Measurements from ENCODE around the gene CAPSL. TPM values are rescaled to one million over a fixed set of nuclear protein-coding genes. Genes with fewer than 3 reads are reported as not detected.

Gene CAPSL
- polyA plus RNA-seq, 3 donors from 2014 or later = not detected

DNA sequence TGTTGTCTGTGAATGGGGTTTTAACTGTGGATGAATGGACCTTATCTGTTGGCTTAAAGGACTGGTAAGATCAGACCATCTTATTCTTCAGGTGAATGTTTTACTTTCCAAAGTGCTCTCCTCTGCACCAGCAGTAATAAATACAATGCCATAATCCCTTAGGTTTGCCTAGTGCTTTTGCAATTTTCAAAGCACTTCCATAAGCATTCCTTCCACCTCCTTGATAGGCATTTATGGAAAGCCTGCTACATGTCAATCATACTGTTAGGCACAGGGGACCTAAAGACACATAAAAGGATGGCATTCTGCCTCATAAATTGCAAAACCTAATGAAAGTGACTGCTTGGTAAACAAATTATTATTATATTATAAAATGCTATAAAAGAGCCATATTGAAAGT is 60.3 kb downstream of the CAPSL start:
- Mint-ChIP-seq H3K4me3 (no peak overlapping the region), H3K27me3 (ENCODE audit: low read depth in 3 of 3) (peaks cover 0 to 2% (median 0%) of the 10 kb centered on the region in 3 donors), H3K4me1 (peaks cover 1 to 7% of the 10 kb centered on the region in 2 donors), H3K27ac (peak overlapping the region in 2 of 6 donors; percentile 9 to 39), H3K36me3 (peaks cover 0 to 6% (median 0%) of the 10 kb centered on the region in 3 donors), H3K9me3 (peaks cover 0 to 2% (median 0%) of the 10 kb centered on the region in 6 donors)
- no peak for DNase-seq

DNA sequence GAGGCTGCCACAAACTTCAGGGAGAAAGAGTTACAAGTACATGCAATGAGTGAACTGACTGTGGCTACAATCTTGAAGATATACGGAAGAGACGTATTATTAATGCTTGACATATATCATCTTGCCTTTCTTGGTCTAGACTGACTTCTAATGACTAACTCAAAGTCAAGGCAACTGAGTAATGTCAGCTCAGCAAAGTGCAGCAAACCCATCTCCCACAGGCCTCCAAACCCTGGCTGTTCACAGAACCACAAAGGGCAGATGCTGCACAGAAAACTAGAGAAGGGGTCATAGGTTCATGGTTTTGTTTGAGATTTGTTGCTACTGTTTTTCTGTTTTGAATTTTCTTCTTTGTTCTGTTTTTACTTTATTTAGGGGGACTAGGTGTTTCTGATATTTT is 60.8 kb downstream of the CAPSL start:
- Mint-ChIP-seq H3K27me3 (ENCODE audit: low read depth in 3 of 3) (peaks cover 0 to 2% (median 0%) of the 10 kb centered on the region in 3 donors), H3K4me3 (no peak overlapping the region), H3K4me1 (peaks cover 0 to 5% of the 10 kb centered on the region in 2 donors), H3K27ac (peak overlapping the region in 2 of 6 donors; percentile 9 to 39), H3K9me3 (peaks cover 0 to 2% (median 0%) of the 10 kb centered on the region in 6 donors), H3K36me3 (peaks cover 0 to 6% (median 0%) of the 10 kb centered on the region in 3 donors)
- no peak for DNase-seq

DNA sequence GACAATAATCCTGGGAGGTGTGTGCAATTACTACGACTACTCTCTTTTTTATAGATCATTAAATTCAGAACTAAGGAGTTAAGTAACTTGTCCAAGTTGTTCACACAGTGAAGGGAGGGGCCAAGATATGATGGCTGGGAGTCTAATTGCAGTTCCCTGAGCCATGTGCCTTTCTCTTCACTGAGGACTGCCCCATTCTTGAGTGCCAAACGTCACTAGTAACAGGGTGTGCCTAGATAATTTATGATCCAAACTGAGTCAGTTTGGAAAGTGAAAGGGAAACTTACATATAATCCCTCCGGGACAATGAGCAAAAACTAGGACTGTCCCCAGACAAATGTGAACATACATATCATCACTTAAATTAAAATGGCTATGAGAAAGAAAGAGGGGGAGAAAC is 61.5 kb downstream of the CAPSL start:
- Mint-ChIP-seq H3K4me1 (peaks cover 0 to 5% of the 10 kb centered on the region in 2 donors), H3K36me3 (peaks cover 0 to 6% (median 0%) of the 10 kb centered on the region in 3 donors), H3K9me3 (peaks cover 0 to 2% (median 0%) of the 10 kb centered on the region in 6 donors), H3K4me3 (no peak overlapping the region), H3K27ac (no peak overlapping the region), H3K27me3 (ENCODE audit: low read depth in 3 of 3) (peaks cover 0 to 2% (median 0%) of the 10 kb centered on the region in 3 donors)
- DNase-seq = no peak

DNA sequence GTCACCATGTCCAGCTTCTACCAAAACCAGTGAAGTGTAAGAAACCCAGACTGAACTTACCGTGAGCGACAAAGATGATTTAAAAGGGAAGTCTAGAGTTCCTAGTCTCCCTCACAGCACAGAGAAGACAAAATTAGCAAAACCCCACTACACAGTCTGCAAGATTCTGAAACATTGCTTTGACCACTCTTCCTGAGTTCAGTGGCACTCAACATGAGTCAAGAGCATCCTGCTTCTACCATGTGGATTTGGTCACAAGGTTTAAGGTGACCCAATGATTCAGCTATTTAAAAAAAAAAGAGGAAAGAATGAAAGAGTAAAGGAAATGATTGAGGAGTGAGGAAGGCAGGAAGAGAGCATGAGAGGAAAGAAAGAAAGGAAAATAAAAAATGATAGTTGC is 62.0 kb downstream of the CAPSL start:
- no peak for DNase-seq
- H3K27me3 Mint-ChIP-seq (ENCODE audit: low read depth in 3 of 3) = peaks cover 0 to 2% (median 0%) of the 10 kb centered on the region in 3 donors
- H3K27ac Mint-ChIP-seq = peak overlapping the region in 1 of 6 donors; percentile 78
- peaks cover 0 to 6% (median under 1%) of the 10 kb centered on the region in 3 donors for H3K36me3 Mint-ChIP-seq
- H3K9me3 Mint-ChIP-seq = peaks cover 0 to 2% (median 0%) of the 10 kb centered on the region in 6 donors
- H3K4me1 Mint-ChIP-seq = peaks cover 0 to 5% of the 10 kb centered on the region in 2 donors
- H3K4me3 Mint-ChIP-seq = no peak overlapping the region

DNA sequence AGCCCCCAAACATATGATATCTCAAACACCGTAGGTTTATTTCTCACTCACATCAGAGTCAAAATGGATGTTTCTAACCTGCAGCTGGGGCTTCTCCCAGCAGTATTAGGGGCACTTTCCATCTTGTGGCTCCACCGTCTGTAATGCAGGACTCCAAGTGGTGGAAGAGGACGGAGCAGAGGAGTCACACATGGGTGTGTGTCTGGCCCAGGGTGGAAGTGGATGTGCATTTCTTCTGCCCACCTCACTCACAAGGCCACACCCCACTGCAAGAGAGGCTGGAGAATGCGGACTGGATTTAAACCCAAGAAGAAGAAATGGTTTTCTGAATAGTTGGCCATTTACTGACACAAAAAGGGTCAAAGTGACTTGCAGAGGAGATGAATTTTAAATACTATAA is 67.8 kb downstream of the CAPSL start:
- H3K4me1 Mint-ChIP-seq = no peaks in the 10 kb centered on the region
- H3K4me3 Mint-ChIP-seq = no peak overlapping the region
- H3K27ac Mint-ChIP-seq = no peak overlapping the region
- no peaks in the 10 kb centered on the region for H3K27me3 Mint-ChIP-seq (ENCODE audit: low read depth in 3 of 3)
- no peak for DNase-seq
- peaks cover 0 to 3% (median 0%) of the 10 kb centered on the region in 3 donors for H3K36me3 Mint-ChIP-seq
- H3K9me3 Mint-ChIP-seq = no peaks in the 10 kb centered on the region

DNA sequence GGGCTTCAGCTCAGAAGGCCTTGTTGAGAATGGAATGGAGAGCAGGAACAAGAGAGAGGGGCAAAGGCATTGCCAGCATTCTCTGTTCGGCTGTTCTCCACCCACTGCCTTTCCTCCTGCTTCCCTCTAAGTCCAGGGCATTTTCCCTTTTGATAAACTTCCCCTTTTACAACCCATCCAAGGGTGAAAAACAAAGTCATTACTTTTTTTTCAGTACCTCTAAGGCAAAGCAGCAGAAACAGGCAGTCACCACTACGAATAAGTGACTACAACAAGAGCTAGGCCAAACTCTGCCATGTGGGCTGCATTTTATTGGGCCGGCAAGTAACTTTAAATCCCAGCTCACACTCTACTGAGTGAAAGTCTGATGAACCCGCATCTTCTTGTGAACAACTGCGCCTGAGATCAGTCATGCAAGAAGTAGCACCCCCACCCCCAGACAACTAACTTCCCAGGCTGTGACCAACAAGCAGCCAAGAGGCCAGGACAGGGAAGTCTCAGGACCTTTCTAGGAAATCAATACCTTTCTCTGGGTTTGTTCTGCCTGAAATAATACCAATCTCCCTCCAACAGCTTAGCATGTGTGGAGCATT is 68.6 kb downstream of the CAPSL start:
- DNase-seq = no peak
- H3K4me1 Mint-ChIP-seq = no peaks in the 10 kb centered on the region
- H3K27me3 Mint-ChIP-seq (ENCODE audit: low read depth in 3 of 3) = no peaks in the 10 kb centered on the region
- peaks cover 0 to 2% (median 0%) of the 10 kb centered on the region in 6 donors for H3K9me3 Mint-ChIP-seq
- peak overlapping the region in 1 of 6 donors; percentile 30 for H3K27ac Mint-ChIP-seq
- peaks cover 0 to 7% (median 0%) of the 10 kb centered on the region in 3 donors for H3K36me3 Mint-ChIP-seq
- H3K4me3 Mint-ChIP-seq = no peak overlapping the region

DNA sequence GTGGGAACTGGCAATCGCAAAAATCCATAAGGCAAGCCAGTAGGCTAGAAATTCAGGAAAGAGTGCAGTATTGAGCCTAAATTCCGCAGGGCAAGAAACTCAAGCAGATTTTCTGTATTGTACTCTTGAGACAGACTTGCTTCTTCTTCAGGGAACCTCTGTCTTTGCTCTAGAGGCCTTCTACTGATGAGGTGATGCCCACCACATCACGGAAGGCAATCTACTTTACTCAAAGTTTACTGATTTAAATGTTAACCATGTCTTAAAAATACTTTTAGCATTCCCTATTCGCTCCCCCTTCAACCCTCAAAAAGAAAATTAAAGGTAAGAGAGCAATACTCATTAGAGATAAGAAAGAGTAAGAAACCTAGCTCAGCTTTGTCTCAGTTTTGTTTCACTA is 70.4 kb downstream of the CAPSL start:
- no peak overlapping the region for H3K4me3 Mint-ChIP-seq
- H3K27ac Mint-ChIP-seq = no peak overlapping the region
- no peaks in the 10 kb centered on the region for H3K27me3 Mint-ChIP-seq (ENCODE audit: low read depth in 3 of 3)
- H3K4me1 Mint-ChIP-seq = peaks cover under 1 to 3% of the 10 kb centered on the region in 2 donors
- DNase-seq = no peak
- H3K36me3 Mint-ChIP-seq = peaks cover 0 to 15% (median 0%) of the 10 kb centered on the region in 3 donors
- peaks cover 0 to 2% (median 0%) of the 10 kb centered on the region in 6 donors for H3K9me3 Mint-ChIP-seq

DNA sequence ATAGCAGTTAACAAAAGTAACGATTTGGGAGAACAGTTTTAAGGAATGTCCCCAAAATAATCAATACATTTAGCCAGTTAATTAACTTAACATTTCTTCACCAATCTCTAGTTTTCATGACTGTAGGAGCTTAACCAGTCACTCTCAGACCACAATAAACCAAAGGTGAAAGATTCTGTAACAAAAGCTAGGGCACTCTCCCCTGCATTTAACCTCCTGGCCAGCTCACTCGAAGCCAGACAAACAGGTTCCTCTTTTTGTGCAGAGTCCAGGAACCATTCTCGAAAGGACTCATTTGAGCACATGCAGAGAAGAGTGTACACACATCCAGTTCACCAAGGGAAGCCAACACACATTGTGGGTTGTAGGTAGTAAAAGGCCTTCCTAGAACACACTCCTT is 75.3 kb downstream of the CAPSL start:
- no peak for DNase-seq
- peak overlapping the region in 3 of 5 donors; percentile 1 to 12 (median 11) for H3K4me3 Mint-ChIP-seq
- H3K9me3 Mint-ChIP-seq = peaks cover 0 to 2% (median 0%) of the 10 kb centered on the region in 6 donors
- peaks cover 0 to 31% (median 7%) of the 10 kb centered on the region in 3 donors for H3K36me3 Mint-ChIP-seq
- peaks cover 4 to 29% of the 10 kb centered on the region in 2 donors for H3K4me1 Mint-ChIP-seq
- H3K27ac Mint-ChIP-seq = peak overlapping the region in 1 of 6 donors; percentile 28
- peaks cover 0 to 2% (median 0%) of the 10 kb centered on the region in 3 donors for H3K27me3 Mint-ChIP-seq (ENCODE audit: low read depth in 3 of 3)

DNA sequence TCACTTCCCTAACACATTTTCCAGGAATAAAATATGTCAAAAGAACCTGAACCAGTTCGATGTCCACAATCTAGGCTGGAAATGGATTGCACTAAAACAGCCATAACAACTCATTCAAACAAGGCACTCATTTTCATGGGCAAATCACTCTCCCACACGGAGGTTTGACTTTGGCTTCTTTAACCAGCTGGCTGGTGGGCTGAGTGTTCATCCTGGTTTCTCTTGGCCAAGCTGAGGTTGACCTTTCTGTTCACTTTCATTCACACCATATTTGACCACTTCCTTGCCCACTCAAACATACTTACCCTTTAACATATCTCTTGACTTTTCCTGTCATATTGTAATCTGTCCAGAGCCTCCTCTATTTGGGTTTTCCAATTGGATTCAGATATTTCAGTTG is 76.3 kb downstream of the CAPSL start:
- peaks cover 5 to 36% of the 10 kb centered on the region in 2 donors for H3K4me1 Mint-ChIP-seq
- peak overlapping the region in 3 of 5 donors; percentile 22 to 58 (median 51) for H3K4me3 Mint-ChIP-seq
- H3K27ac Mint-ChIP-seq = peak overlapping the region in 4 of 6 donors; percentile 12 to 64 (median 54)
- DNase-seq = peak in 2 of 3 donors; percentile 8 to 26
- H3K36me3 Mint-ChIP-seq = peaks cover 0 to 31% (median 7%) of the 10 kb centered on the region in 3 donors
- peaks cover 0 to 2% (median 0%) of the 10 kb centered on the region in 3 donors for H3K27me3 Mint-ChIP-seq (ENCODE audit: low read depth in 3 of 3)
- H3K9me3 Mint-ChIP-seq = peaks cover 0 to 2% (median 0%) of the 10 kb centered on the region in 6 donors

DNA sequence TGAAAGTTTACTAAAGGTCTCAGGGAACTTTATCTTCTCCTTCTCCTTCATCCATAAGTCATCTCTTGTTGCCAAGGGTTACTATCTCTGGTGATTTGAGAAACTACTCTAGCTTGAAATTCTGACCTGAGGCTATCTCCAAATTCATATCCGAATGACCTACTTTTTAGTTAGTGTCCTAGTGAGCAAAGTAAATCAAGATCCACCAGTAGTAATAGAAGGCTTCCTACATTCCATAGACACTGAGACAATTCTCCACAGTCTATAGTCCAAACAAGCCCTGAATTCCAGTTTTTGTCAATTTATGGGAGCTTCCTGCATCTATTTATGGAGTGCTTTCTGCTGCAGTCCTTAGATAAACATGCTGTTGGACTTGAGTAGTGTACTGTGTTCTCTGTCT is 76.7 kb downstream of the CAPSL start:
- Mint-ChIP-seq H3K36me3 (peaks cover 0 to 31% (median 7%) of the 10 kb centered on the region in 3 donors), H3K9me3 (peaks cover 0 to 2% (median 0%) of the 10 kb centered on the region in 6 donors), H3K4me1 (peaks cover 9 to 40% of the 10 kb centered on the region in 2 donors), H3K27ac (peak overlapping the region in 4 of 6 donors; percentile 12 to 64 (median 54)), H3K27me3 (ENCODE audit: low read depth in 3 of 3) (peaks cover 0 to 2% (median 0%) of the 10 kb centered on the region in 3 donors), H3K4me3 (peak overlapping the region in 2 of 5 donors; percentile 51 to 58)
- no peak for DNase-seq

DNA sequence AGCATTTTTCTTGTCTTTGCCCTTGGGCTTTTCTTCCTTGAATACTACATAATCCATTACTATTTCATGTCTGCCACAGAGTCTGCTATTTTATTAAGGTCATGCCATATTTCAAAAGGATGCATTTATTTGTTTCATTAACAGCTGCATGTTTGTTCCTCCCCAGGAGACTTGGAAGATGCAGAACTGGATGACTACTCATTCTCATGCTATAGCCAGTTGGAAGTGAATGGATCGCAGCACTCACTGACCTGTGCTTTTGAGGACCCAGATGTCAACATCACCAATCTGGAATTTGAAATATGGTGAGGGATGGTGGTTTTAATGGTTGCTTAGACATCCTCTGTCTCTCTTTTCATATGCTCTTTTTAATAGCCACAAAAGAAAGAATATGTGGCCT is 77.7 kb downstream of the CAPSL start:
- Mint-ChIP-seq H3K4me1 (peaks cover 16 to 51% of the 10 kb centered on the region in 2 donors), H3K9me3 (peaks cover 0 to 2% (median 0%) of the 10 kb centered on the region in 6 donors), H3K27me3 (ENCODE audit: low read depth in 3 of 3) (peaks cover 0 to 2% (median 0%) of the 10 kb centered on the region in 3 donors), H3K36me3 (peaks cover 0 to 31% (median 7%) of the 10 kb centered on the region in 3 donors), H3K27ac (peak overlapping the region in 1 of 6 donors; percentile 43), H3K4me3 (peak overlapping the region in 4 of 5 donors; percentile 2 to 70 (median 34))
- DNase-seq = no peak

DNA sequence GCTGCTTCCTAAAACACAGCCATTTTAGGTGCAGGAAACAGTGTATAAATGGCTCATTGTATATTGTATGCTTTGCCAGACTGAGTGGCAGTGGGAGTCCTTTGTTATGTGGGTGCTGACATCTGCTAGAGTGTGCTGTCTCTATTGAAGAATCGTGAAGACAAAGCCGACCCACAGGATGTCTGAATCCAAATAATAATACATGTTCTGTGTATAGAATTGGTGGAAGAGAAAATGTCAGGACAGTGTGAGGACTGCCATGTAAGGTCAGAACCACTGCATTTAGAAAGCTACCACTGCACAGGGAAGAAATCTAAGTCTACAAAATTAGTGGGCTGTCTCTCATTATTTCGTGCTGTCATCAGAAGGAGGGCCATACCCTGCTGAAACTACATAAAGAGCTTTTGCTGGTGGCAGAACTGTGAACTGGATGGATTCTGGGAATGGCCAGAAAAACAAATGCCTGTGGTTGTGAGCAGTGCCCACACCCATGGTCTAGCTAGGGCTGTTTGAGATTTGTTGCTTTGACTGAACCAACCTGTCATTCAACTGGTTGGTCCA is 79.2 kb downstream of the CAPSL start:
- Mint-ChIP-seq H3K27ac (peak overlapping the region in 5 of 6 donors; percentile 0 to 68 (median 48)), H3K4me3 (peak overlapping the region; percentile 36 to 70 (median 60)), H3K4me1 (peaks cover 23 to 66% of the 10 kb centered on the region in 2 donors), H3K9me3 (no peaks in the 10 kb centered on the region), H3K27me3 (ENCODE audit: low read depth in 3 of 3) (peaks cover 0 to 2% (median 2%) of the 10 kb centered on the region in 3 donors), H3K36me3 (peaks cover 0 to 22% (median 7%) of the 10 kb centered on the region in 3 donors)
- DNase-seq = peak in 1 of 3 donors; percentile 19

DNA sequence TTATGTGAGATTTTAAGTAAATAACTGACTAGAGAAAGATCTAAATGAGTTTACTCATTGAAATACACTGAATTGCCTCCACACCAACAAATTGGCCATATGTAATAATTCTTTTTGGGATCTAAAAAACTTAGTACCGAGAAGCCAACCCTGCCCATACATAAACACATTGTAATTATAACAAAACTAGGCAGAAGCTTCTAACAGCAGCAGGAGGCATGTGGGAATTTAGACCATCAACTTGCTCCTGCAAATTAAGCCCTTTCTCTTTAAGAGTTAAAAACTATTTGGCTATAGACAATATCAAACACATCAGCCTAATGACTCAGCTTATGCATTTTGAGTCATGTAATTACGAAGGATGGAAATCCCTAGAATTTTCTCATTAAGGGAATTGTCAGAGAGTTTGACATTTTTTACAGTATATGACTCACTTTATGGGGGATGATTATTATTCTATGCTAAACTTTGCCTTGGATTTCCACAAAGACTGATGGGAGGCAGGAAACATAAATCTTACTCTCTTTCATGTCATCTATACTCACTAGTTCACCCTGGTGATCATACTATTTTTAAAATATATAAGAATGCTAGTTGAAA is 80.7 kb downstream of the CAPSL start:
- H3K36me3 Mint-ChIP-seq = peaks cover 0 to 16% (median 7%) of the 10 kb centered on the region in 3 donors
- peak overlapping the region; percentile 36 to 84 (median 64) for H3K4me3 Mint-ChIP-seq
- DNase-seq = no peak
- peaks cover 29 to 73% of the 10 kb centered on the region in 2 donors for H3K4me1 Mint-ChIP-seq
- H3K27me3 Mint-ChIP-seq (ENCODE audit: low read depth in 3 of 3) = peaks cover 0 to 2% (median 2%) of the 10 kb centered on the region in 3 donors
- no peaks in the 10 kb centered on the region for H3K9me3 Mint-ChIP-seq
- H3K27ac Mint-ChIP-seq = peak overlapping the region; percentile 4 to 82 (median 58)
